Limb (tissue), 2 donors: ENCODE measurements around the gene RYK.
"Not testable (repeated sequence)": the region's sequence is repeated elsewhere in the genome, so short reads cannot be mapped to it uniquely, and the experiment has no call there.

ENCODE experiments used
- DNase-seq, 2 donors: peaks; one replicate each; pipeline ENCODE4 v3.0.0-alpha.2; 2016; ENCODE audit errors: extremely low spot score in 2 of 2

The RYK gene

GRCh38 chr3:134255404-134255803, 4.7 kb upstream of the RYK start:
- no peak for DNase-seq

- no peak for DNase-seq
Measured at GRCh38 chr3:134253475-134254226, 3.0 kb upstream of the RYK start.

GRCh38 chr3:134252766-134253165, 2.1 kb upstream of the RYK start:
- no peak for DNase-seq

- no peak for DNase-seq
Measured at GRCh38 chr3:134251731-134252391, 1.2 kb upstream of the RYK start.

- peak; percentile 18 to 77 for DNase-seq
Measured at GRCh38 chr3:134249935-134250716, 533 bp downstream of the RYK start.

- DNase-seq: no peak
Measured at GRCh38 chr3:134249296-134249841, 1.3 kb downstream of the RYK start.

GRCh38 chr3:134244921-134245320, 5.7 kb downstream of the RYK start:
- DNase-seq: no peak

- no peak for DNase-seq
Measured at GRCh38 chr3:134242649-134243617, 7.7 kb downstream of the RYK start.

- no peak for DNase-seq
Measured at GRCh38 chr3:134239538-134239937, 11.1 kb downstream of the RYK start.

GRCh38 chr3:134237454-134238145, 13.1 kb downstream of the RYK start:
- DNase-seq: no peak

GRCh38 chr3:134236505-134237170, 14.0 kb downstream of the RYK start:
- no peak for DNase-seq

GRCh38 chr3:134235577-134236076, 15.0 kb downstream of the RYK start:
- DNase-seq: no peak

- no peak for DNase-seq
Measured at GRCh38 chr3:134232951-134233350, 17.7 kb downstream of the RYK start.

- DNase-seq: no peak
Measured at GRCh38 chr3:134232151-134232550, 18.5 kb downstream of the RYK start.

GRCh38 chr3:134231131-134231530, 19.5 kb downstream of the RYK start:
- DNase-seq: no peak

GRCh38 chr3:134229038-134229437, 21.6 kb downstream of the RYK start:
- DNase-seq: no peak

- DNase-seq: no peak
Measured at GRCh38 chr3:134228479-134228878, 22.2 kb downstream of the RYK start.

GRCh38 chr3:134228035-134228434, 22.6 kb downstream of the RYK start:
- DNase-seq: no peak

- not testable (repeated sequence) for DNase-seq
Measured at GRCh38 chr3:134224796-134225156, 25.9 kb downstream of the RYK start.

- DNase-seq: no peak
Measured at GRCh38 chr3:134222835-134223234, 27.8 kb downstream of the RYK start.
